ENCODE results near the gene QKI.
A peak's percentile ranks its signal among the peaks of the same experiment; 100 is the strongest.

The QKI gene

GRCh38 chr6:163501026-163501425 lies 86.5 kb downstream of the QKI start:
- peak; percentile 8 for TF ChIP-seq CTCF (IDR thresholded peaks at IDR 0.05; ENCODE audit: low read depth, low read length)
- no peak overlapping the region for H3K4me3 ChIP-seq (replicated peaks in 1 of 2; ENCODE audit: low read depth in 2 of 2, low read length in 2 of 2)
- no peak for DNase-seq (ENCODE audit: low read depth in 2 of 2)

GRCh38 chr6:163501439-163501838 lies 86.9 kb downstream of the QKI start:
- no peak for TF ChIP-seq CTCF (IDR thresholded peaks at IDR 0.05; ENCODE audit: low read depth, low read length)
- H3K4me3 ChIP-seq (replicated peaks in 1 of 2; ENCODE audit: low read depth in 2 of 2, low read length in 2 of 2), result no peak overlapping the region
- no peak for DNase-seq (ENCODE audit: low read depth in 2 of 2)

GRCh38 chr6:163504984-163505640 lies 90.6 kb downstream of the QKI start:
- TF ChIP-seq CTCF (IDR thresholded peaks at IDR 0.05; ENCODE audit: low read depth, low read length), result no peak
- no peak overlapping the region for H3K4me3 ChIP-seq (replicated peaks in 1 of 2; ENCODE audit: low read depth in 2 of 2, low read length in 2 of 2)
- DNase-seq (ENCODE audit: low read depth in 2 of 2), result no peak

GRCh38 chr6:163507965-163508364 lies 93.4 kb downstream of the QKI start:
- DNase-seq (ENCODE audit: low read depth in 2 of 2), result no peak
- TF ChIP-seq CTCF (IDR thresholded peaks at IDR 0.05; ENCODE audit: low read depth, low read length), result no peak
- no peak overlapping the region for H3K4me3 ChIP-seq (replicated peaks in 1 of 2; ENCODE audit: low read depth in 2 of 2, low read length in 2 of 2)

GRCh38 chr6:163513003-163513402 lies 98.5 kb downstream of the QKI start:
- TF ChIP-seq CTCF (IDR thresholded peaks at IDR 0.05; ENCODE audit: low read depth, low read length), result no peak
- no peak for DNase-seq (ENCODE audit: low read depth in 2 of 2)
- H3K4me3 ChIP-seq (replicated peaks in 1 of 2; ENCODE audit: low read depth in 2 of 2, low read length in 2 of 2), result no peak overlapping the region

GRCh38 chr6:163513570-163514166 lies 99.2 kb downstream of the QKI start:
- DNase-seq (ENCODE audit: low read depth in 2 of 2), result no peak
- H3K4me3 ChIP-seq (replicated peaks in 1 of 2; ENCODE audit: low read depth in 2 of 2, low read length in 2 of 2), result no peak overlapping the region
- no peak for TF ChIP-seq CTCF (IDR thresholded peaks at IDR 0.05; ENCODE audit: low read depth, low read length)

Measured in cardiac fibroblast (primary cell).